MCF 10A (cell line): ENCODE measurements around the gene GSKIP. TPM values are rescaled to one million over a fixed set of nuclear protein-coding genes. Genes with fewer than 3 reads are reported as not detected.

Experiments
- BruUV-seq: library from RNA; stranded (reverse); fragments of 400-500 nt; replicated peaks from 2 replicates; lab custom pipeline; 2021; lab: Mats Ljungman, UMichigan
- CTCF ChIA-PET: fragments of 300-600 bp; sonication (Branson Sonifier 250); formaldehyde crosslinking; extraction: SDS; loops from one replicate; lab custom pipeline; 2021; ENCODE audit warnings: antibody characterized with exemption, inconsistent platforms; lab: Yijun Ruan, JAX
- POLR2A ChIA-PET: fragments of 300-600, 350-650 bp; sonication (Branson Sonifier 250); formaldehyde crosslinking; extraction: SDS; loops from one replicate; lab custom pipeline; 2020; ENCODE audit warnings: antibody characterized with exemption, inconsistent platforms; lab: Yijun Ruan, JAX
- DNase-seq: peaks from one replicate; pipeline ENCODE4 v3.0.0-alpha.2; 2018; ENCODE audit not compliant: unreplicated experiment
- H3K27ac Mint-ChIP-seq: one replicate; pipeline ENCODE4 v1.8.0; 2022; ENCODE audit warnings: mild to moderate bottlenecking, low read depth, mixed read lengths; ENCODE audit not compliant: unreplicated experiment
- H3K27me3 Mint-ChIP-seq: one replicate; pipeline ENCODE4 v1.8.0; 2022; ENCODE audit warnings: mixed read lengths; ENCODE audit not compliant: insufficient read depth, unreplicated experiment
- H3K36me3 Mint-ChIP-seq: one replicate; pipeline ENCODE4 v1.8.0; 2022; ENCODE audit warnings: mild to moderate bottlenecking, moderate library complexity, mixed read lengths; ENCODE audit not compliant: insufficient read depth, unreplicated experiment
- H3K4me1 Mint-ChIP-seq: one replicate; pipeline ENCODE4 v1.8.0; 2022; ENCODE audit warnings: mixed read lengths; ENCODE audit not compliant: insufficient read depth, unreplicated experiment
- H3K4me3 Mint-ChIP-seq: one replicate; pipeline ENCODE4 v1.8.0; 2022; ENCODE audit warnings: mild to moderate bottlenecking, moderate library complexity, mixed read lengths; ENCODE audit not compliant: unreplicated experiment
- H3K9me3 Mint-ChIP-seq: one replicate; pipeline ENCODE4 v1.8.0; 2022; ENCODE audit warnings: mixed read lengths; ENCODE audit not compliant: unreplicated experiment
- CTCF ChIP-seq: fragments of 200-600 bp; IDR thresholded peaks from one replicate; pipeline ENCODE4 v1.8.0; 2022; ENCODE audit warnings: antibody characterized with exemption, mild to moderate bottlenecking; ENCODE audit not compliant: unreplicated experiment
- intact Hi-C: fragments of 100-400 bp; cut with micrococcal nuclease; formaldehyde crosslinking; loops from 2 replicates; pipeline ENCODE4 v1.14.1; 2022
- total RNA-seq: library from RNA; stranded (reverse); gene quantifications from 2 replicates; pipeline ENCODE4 v1.2.3, GENCODE V29; 2022

GSKIP gene
- total RNA-seq, 1 experiment from 2014 or later = 19.8 TPM

DNA sequence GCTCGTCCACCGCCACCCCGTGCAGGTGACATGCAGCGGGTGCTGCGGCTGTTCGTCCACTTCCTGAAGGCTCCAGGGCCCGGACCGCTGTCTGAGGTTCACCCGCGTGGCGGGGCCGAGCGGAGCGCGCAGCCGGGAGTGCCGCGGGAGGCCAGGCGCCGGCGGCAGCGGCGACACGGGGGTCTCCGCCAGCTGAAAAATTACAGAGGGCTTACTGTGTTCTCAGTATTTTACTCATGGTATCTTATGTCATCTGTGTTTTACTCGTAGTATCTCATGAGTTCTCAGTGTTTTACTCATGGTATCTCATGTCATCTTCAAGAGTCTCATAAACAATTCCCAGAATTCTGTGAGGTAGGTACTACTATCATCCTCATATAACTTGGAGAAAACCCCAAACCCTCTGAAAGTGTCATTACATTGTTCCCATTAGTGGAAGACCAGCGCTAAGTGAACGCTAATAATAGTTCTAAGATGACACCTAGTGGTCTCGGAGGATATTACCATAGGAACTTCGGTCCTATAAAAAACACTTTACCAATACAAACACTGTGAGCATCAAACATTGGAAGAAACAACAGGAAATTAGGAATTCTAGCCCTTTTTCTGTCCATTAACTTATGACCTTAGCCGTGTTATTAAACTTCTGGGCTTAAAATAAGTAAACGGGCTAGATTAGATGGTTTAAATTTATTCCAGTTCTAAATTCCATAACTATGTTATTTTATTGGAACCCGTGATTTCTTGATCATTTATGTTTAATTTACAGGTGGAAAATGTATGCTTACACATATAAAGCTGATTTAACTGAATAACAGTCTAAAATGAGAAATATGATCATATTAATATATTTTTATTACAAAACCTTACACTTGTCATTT lies 61.0 kb downstream of the GSKIP start:
- peak; percentile 66 for TF ChIP-seq CTCF
- ChIA-PET POLR2A (interaction anchor here (0.6 to 0.7 kb wide), 2 partner anchors 77 to 93 kb away, joined by 3 to 4 read pairs; no protein-coding TSS in a partner anchor), CTCF (interaction anchor here (0.5 to 2.9 kb wide), 13 partner anchors 12 to 326 kb away, joined by 3 to 25 read pairs (median 4); no protein-coding TSS in a partner anchor)
- Mint-ChIP-seq H3K36me3 (no peaks in the 10 kb centered on the region), H3K27me3 (no peaks in the 10 kb centered on the region), H3K9me3 (no peaks in the 10 kb centered on the region), H3K4me3 (peak overlapping the region; percentile 64), H3K27ac (no peak overlapping the region), H3K4me1 (no peaks in the 10 kb centered on the region)
- intact Hi-C loops = loop anchor here (1.0 to 5.0 kb wide), 5 partner anchors 62 to 427 kb away; no protein-coding TSS in a partner anchor
- DNase-seq = peak; percentile 74
- BruUV-seq = no TSS peak

GRCh38 chr14:96434040-96434439 lies 70.7 kb downstream of the GSKIP start:
- ChIA-PET POLR2A (no interaction called here), CTCF (interaction anchor here (0.8 kb wide), 1 partner anchor 17 kb away, joined by 3 read pairs; no protein-coding TSS in a partner anchor)
- intact Hi-C loops = no loop called here
- no peak overlapping the region for H3K4me3 Mint-ChIP-seq
- DNase-seq = no peak
- H3K4me1 Mint-ChIP-seq = peaks cover 7% of the 10 kb centered on the region
- no peaks in the 10 kb centered on the region for H3K36me3 Mint-ChIP-seq
- peak overlapping the region; percentile 18 for H3K27ac Mint-ChIP-seq
- TF ChIP-seq CTCF = no peak
- no TSS peak for BruUV-seq
- no peaks in the 10 kb centered on the region for H3K9me3 Mint-ChIP-seq
- H3K27me3 Mint-ChIP-seq = peaks cover 46% of the 10 kb centered on the region

Other genes with a start within 250 kb of the GSKIP start
- 1.4 and 2.8 TPM in 2 replicates for gene BDKRB2, start 158.7 kb upstream of the GSKIP start, total RNA-seq
- gene BDKRB1, start 107.3 kb upstream of the GSKIP start, total RNA-seq = 0.32 and 0.51 TPM in 2 replicates
- 20.5 and 22.2 TPM in 2 replicates for gene ATG2B, start 185 bp upstream of the GSKIP start, total RNA-seq
- gene AK7, start 28.6 kb downstream of the GSKIP start, total RNA-seq = 0.21 and 0.52 TPM in 2 replicates
- 194 TPM in 2 replicates for gene PAPOLA, start 138.9 kb downstream of the GSKIP start, total RNA-seq